K562 (cell line): ENCODE results near the gene PTOV1. TPM values are rescaled to one million over a fixed set of nuclear protein-coding genes. Genes with fewer than 3 reads are reported as not detected.

Source experiments
- HES1 ChIP-seq: fragments of 450-650 bp; IDR thresholded peaks from 2 replicates; pipeline ENCODE4 v1.6.1; 2016; ENCODE audit warnings: low read depth, mild to moderate bottlenecking, moderate library complexity
- HOXB6 ChIP-seq: fragments of 250-450 bp; sonication (Bioruptor Pico); IDR thresholded peaks from 2 replicates; pipeline ENCODE4 v1.5.1; 2022; ENCODE audit warnings: mild to moderate bottlenecking, borderline replicate concordance
- IRF9 ChIP-seq: fragments of 450-650 bp; IDR thresholded peaks from 2 replicates; pipeline ENCODE4 v1.6.1; 2016; ENCODE audit warnings: missing biosample characterization, missing genetic modification characterization
- MYC ChIP-seq, 2 experiments: fragments of 250-450 bp in 1 of 2; sonication (Bioruptor Pico) in 1 of 2; IDR thresholded peaks; 2 replicates each; pipeline versions ENCODE4 v1.5.1 to v1.6.1; 2012 to 2021; ENCODE audit warnings: low read depth in 2 of 2, borderline replicate concordance in 1 of 2, improper control_type of control experiment in 1 of 2, low read length in 1 of 2, mild to moderate bottlenecking in 1 of 2, moderate library complexity in 1 of 2
- PHF8 ChIP-seq: fragments of 200-600 bp; sonication (generic); IDR thresholded peaks from 2 replicates; pipeline ENCODE4 v1.6.1; 2012; ENCODE audit warnings: mixed run types, mild to moderate bottlenecking, inconsistent platforms, low read length, moderate library complexity, borderline replicate concordance
- RBBP5 ChIP-seq: fragments of 200-600 bp; sonication (generic); IDR thresholded peaks from 2 replicates; pipeline ENCODE4 v1.6.1; 2012; ENCODE audit warnings: borderline replicate concordance, mild to moderate bottlenecking, low read length, control low read depth, inconsistent platforms; ENCODE audit not compliant: insufficient read depth, poor library complexity, severe bottlenecking
- SIRT6 ChIP-seq: IDR thresholded peaks from one replicate; pipeline ENCODE4 v1.6.1; 2012; ENCODE audit warnings: low read depth, mild to moderate bottlenecking, control low read depth, inconsistent platforms, low read length, moderate library complexity
- SMAD3 ChIP-seq: fragments of 450-650 bp; formaldehyde crosslinking; conservative IDR thresholded peaks from 2 replicates; pipeline ENCODE4 v1.4.0; 2020; ENCODE audit warnings: mild to moderate bottlenecking
- SRSF9 ChIP-seq: fragments of 200-400 bp; formaldehyde crosslinking; IDR thresholded peaks from 2 replicates; pipeline ENCODE4 v1.6.1; 2017; ENCODE audit warnings: low read depth, low read length, borderline replicate concordance
- ZFX ChIP-seq: sonication (generic); formaldehyde crosslinking; IDR thresholded peaks from 2 replicates; pipeline ENCODE4 v1.8.0; 2022; ENCODE audit warnings: mild to moderate bottlenecking, missing genetic modification reagents, moderate library complexity
- ZHX1 ChIP-seq: fragments of 150-350 bp; conservative IDR thresholded peaks from 2 replicates; pipeline ENCODE4 v1.6.1; 2014; ENCODE audit warnings: low read length
- ZKSCAN8 ChIP-seq: fragments of 200-800 bp; sonication (Bioruptor generic); IDR thresholded peaks from 2 replicates; pipeline ENCODE4 v1.6.1; 2016; ENCODE audit warnings: missing genetic modification characterization, missing compliant biosample characterization
- ZNF133 ChIP-seq: fragments of 250-450 bp; sonication (Bioruptor Pico); IDR thresholded peaks from 2 replicates; pipeline ENCODE4 v1.4.0; 2020; ENCODE audit warnings: mild to moderate bottlenecking
- ZNF174 ChIP-seq: fragments of 250-450 bp; sonication (Bioruptor Pico); IDR thresholded peaks from 2 replicates; pipeline ENCODE4 v1.4.0; 2020; ENCODE audit warnings: mild to moderate bottlenecking
- ZNF785 ChIP-seq: fragments of 250-450 bp; sonication (Bioruptor Pico); IDR thresholded peaks from 2 replicates; pipeline ENCODE4 v1.4.0; 2020; ENCODE audit warnings: mild to moderate bottlenecking
- polyA plus RNA-seq, 8 experiments: library from polyadenylated mRNA; depleted of rRNA in 4 of 8; stranded (reverse) in 5 of 8; unstranded in 3 of 8; fragments of >200 nt; fragmentation: Nextera tagmentation in 2 of 8; fragmentation: Illumina TruSeq in 1 of 8; extraction: Ambion mirVana in 2 of 8; extraction: Trizol in 1 of 8; gene quantifications; 2 replicates each; pipeline versions ENCODE4 v1.2.1 to v1.2.3, GENCODE V29; 2011 to 2014; ENCODE audit warnings: inconsistent platforms in 1 of 8, missing spikeins in 1 of 8
- total RNA-seq, 7 experiments: library from RNA; depleted of rRNA in 6 of 7; stranded (reverse); fragments of >200 nt in 6 of 7; fragmentation: Illumina TruSeq in 2 of 7; extraction: Trizol in 2 of 7; gene quantifications; 2 replicates each; pipeline versions ENCODE4 v1.2.1 to v1.2.3, GENCODE V29; 2011 to 2021; ENCODE audit warnings: low replicate concordance in 1 of 7
- TF ChIP-seq, protein P1 (sequence below), 2 experiments: IDR thresholded peaks in 1 of 2; conservative IDR thresholded peaks in 1 of 2; 2 replicates each; pipeline ENCODE4 v1.6.1; 2016; ENCODE audit warnings: low read depth in 2 of 2, mild to moderate bottlenecking in 1 of 2, missing compliant biosample characterization in 1 of 2, missing genetic modification characterization in 1 of 2, moderate library complexity in 1 of 2

The PTOV1 gene
- total and polyA plus RNA-seq, 9 of the 15 experiments (the other 6 are each of a cell fraction or from before 2014, with no cell fraction given): 4.9 to 169 (median 43.5) TPM

GRCh38 chr19:49850487-49851342 is at the start of gene PTOV1 (continued):
- TF ChIP-seq ZHX1 (no peak), IRF9 (tag) (no peak), ZKSCAN8 (CRISPR knock-in tag) (no peak), HOXB6 (CRISPR knock-in tag) (no peak), RBBP5 (peak; percentile 87), SRSF9 (no peak), PHF8 (peak; percentile 95), ZNF133 (CRISPR knock-in tag) (no peak), ZFX (peak; percentile 99), ZNF174 (no peak), ZNF785 (CRISPR knock-in tag) (no peak), HES1 (peak; percentile 58; the same call in 1 of the 2 replicates), SMAD3 (CRISPR knock-in tag) (0 out of 2 replicates have a peak, but pooled peaks have one; percentile 17), MYC (IDR thresholded peaks at IDR 0.05; ENCODE audit: low read depth, low read length) (peak; percentile 36; the same call in 1 of the 2 replicates), MYC (CRISPR knock-in tag; IDR thresholded peaks at IDR 0.05; ENCODE audit: borderline replicate concordance, low read depth) (no peak), SIRT6 (no peak)
- TF ChIP-seq, protein P1, sequence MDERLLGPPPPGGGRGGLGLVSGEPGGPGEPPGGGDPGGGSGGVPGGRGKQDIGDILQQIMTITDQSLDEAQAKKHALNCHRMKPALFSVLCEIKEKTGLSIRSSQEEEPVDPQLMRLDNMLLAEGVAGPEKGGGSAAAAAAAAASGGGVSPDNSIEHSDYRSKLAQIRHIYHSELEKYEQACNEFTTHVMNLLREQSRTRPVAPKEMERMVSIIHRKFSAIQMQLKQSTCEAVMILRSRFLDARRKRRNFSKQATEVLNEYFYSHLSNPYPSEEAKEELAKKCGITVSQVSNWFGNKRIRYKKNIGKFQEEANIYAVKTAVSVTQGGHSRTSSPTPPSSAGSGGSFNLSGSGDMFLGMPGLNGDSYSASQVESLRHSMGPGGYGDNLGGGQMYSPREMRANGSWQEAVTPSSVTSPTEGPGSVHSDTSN (CRISPR knock-in tag; IDR thresholded peaks at IDR 0.05; ENCODE audit: low read depth): no peak
- TF ChIP-seq, protein P1 (tag; conservative IDR thresholded peaks at IDR 0.05; ENCODE audit: low read depth): no peak
